A549 (cell line): ENCODE results near the gene CFL2. TPM values are rescaled to one million over a fixed set of nuclear protein-coding genes. Genes with fewer than 3 reads are reported as not detected.
A peak's percentile ranks its signal among the peaks of the same experiment; 100 is the strongest.

Experiments
- ATAC-seq, 2 experiments: fragments of 200-7000 bp in 1 of 2; fragments of >200 bp in 1 of 2; cut with Nextera tagmentation in 1 of 2; cut with Tn5 transposase in 1 of 2; 3 replicates each; pipeline versions ENCODE4 v1.8.0 to v1.9.1; 2018 to 2020; ENCODE audit warnings: mild to moderate bottlenecking in 1 of 2, moderate library complexity in 1 of 2
- CTCF ChIA-PET: fragments of 300-600 bp; sonication (Branson Sonifier 250); formaldehyde crosslinking; extraction: SDS; loops from one replicate; lab custom pipeline; 2021; ENCODE audit warnings: antibody characterized with exemption, inconsistent platforms; lab: Yijun Ruan, JAX
- POLR2A ChIA-PET: fragments of 350-600 bp; formaldehyde crosslinking; extraction: SDS; loops from one replicate; lab custom pipeline; 2021; ENCODE audit warnings: antibody characterized with exemption, inconsistent platforms; lab: Yijun Ruan, JAX
- DNase-seq, 2 experiments: peaks; one replicate each; pipeline versions ENCODE4 v3.0.0 to v3.0.0-alpha.2; 2011 to 2016; ENCODE audit warnings: low read depth in 1 of 2, low spot score in 1 of 2
- FAIRE-seq: peaks from 2 replicates; lab custom pipeline; 2011; peaks lifted over from hg19 to GRCh38; lab: Jason Lieb, UNC
- H3K27ac ChIP-seq, 2 experiments: fragments of >200 bp; sonication (Bioruptor Twin); formaldehyde crosslinking; 3 replicates each; pipeline ENCODE4 v1.5.1; 2016 to 2017
- H3K4me1 ChIP-seq: fragments of >200 bp; sonication (Bioruptor Twin); formaldehyde crosslinking; 3 replicates; pipeline ENCODE4 v1.6.1; 2016
- H3K4me2 ChIP-seq: fragments of >200 bp; sonication (Bioruptor Twin); formaldehyde crosslinking; 3 replicates; pipeline ENCODE4 v1.6.1; 2016
- H3K4me3 ChIP-seq: fragments of >200 bp; sonication (Bioruptor Twin); formaldehyde crosslinking; 3 replicates; pipeline ENCODE4 v1.5.1; 2016
- H3K9me3 ChIP-seq: fragments of >200 bp; sonication (Bioruptor Twin); formaldehyde crosslinking; 3 replicates; pipeline ENCODE4 v1.6.1; 2016
- CBX2 ChIP-seq: fragments of 200-600 bp; sonication (generic); IDR thresholded peaks from 2 replicates; pipeline ENCODE4 v1.6.1; 2016; ENCODE audit warnings: low read depth, mild to moderate bottlenecking, borderline replicate concordance
- CTCF ChIP-seq: fragments of >200 bp; sonication (Bioruptor Twin); formaldehyde crosslinking; IDR thresholded peaks from 3 replicates; pipeline ENCODE4 v1.5.1; 2016
- EHMT2 ChIP-seq: fragments of 200-600 bp; sonication (generic); IDR thresholded peaks from 2 replicates; pipeline ENCODE4 v1.6.1; 2016; ENCODE audit warnings: antibody characterized with exemption, low read depth, mild to moderate bottlenecking, moderate library complexity
- ESRRA ChIP-seq: fragments of 150-350 bp; IDR thresholded peaks from 2 replicates; pipeline ENCODE4 v1.6.1; 2014; ENCODE audit warnings: mild to moderate bottlenecking, low read length, borderline replicate concordance
- FOSB ChIP-seq: fragments of 250-450 bp; sonication (Bioruptor Pico); IDR thresholded peaks from 2 replicates; pipeline ENCODE4 v1.5.0; 2020; ENCODE audit warnings: mild to moderate bottlenecking, moderate library complexity
- HDAC2 ChIP-seq: fragments of 200-600 bp; sonication (generic); IDR thresholded peaks from 2 replicates; pipeline ENCODE4 v1.6.1; 2016
- HEYL ChIP-seq: fragments of 250-450 bp; sonication (Bioruptor Pico); IDR thresholded peaks from 2 replicates; pipeline ENCODE4 v1.8.0; 2021; ENCODE audit warnings: mild to moderate bottlenecking, moderate library complexity
- HOXB13 ChIP-seq: fragments of 250-450 bp; sonication (Bioruptor Pico); IDR thresholded peaks from 2 replicates; pipeline ENCODE4 v1.5.0; 2020; ENCODE audit warnings: low read depth, mild to moderate bottlenecking, moderate library complexity
- JUN ChIP-seq, 2 experiments: fragments of >200 bp; sonication (Bioruptor Twin); formaldehyde crosslinking; IDR thresholded peaks; 2 replicates in 1 of 2; 3 replicates in 1 of 2; pipeline ENCODE4 v1.6.1; 2016 to 2017
- KDM5A ChIP-seq: fragments of 200-600 bp; sonication (generic); IDR thresholded peaks from 2 replicates; pipeline ENCODE4 v1.6.1; 2016; ENCODE audit warnings: antibody characterized with exemption, mild to moderate bottlenecking
- MAFK ChIP-seq: fragments of 450-650 bp; IDR thresholded peaks from 2 replicates; pipeline ENCODE4 v1.6.1; 2014; ENCODE audit not compliant: partially characterized antibody
- MYC ChIP-seq: IDR thresholded peaks from 2 replicates; pipeline ENCODE4 v1.6.1; 2012; ENCODE audit warnings: mild to moderate bottlenecking, inconsistent platforms, low read length, improper control_type of control experiment, borderline replicate concordance
- NPAS2 ChIP-seq: fragments of 250-450 bp; sonication (Bioruptor Pico); IDR thresholded peaks from 2 replicates; pipeline ENCODE4 v1.8.0; 2022; ENCODE audit warnings: mild to moderate bottlenecking, moderate library complexity, borderline replicate concordance
- RCOR1 ChIP-seq: fragments of 150-350 bp; IDR thresholded peaks from 2 replicates; pipeline ENCODE4 v1.6.1; 2014; ENCODE audit warnings: antibody characterized with exemption, low read length, low read depth
- TP53 ChIP-seq: fragments of 250-450 bp; sonication (Bioruptor Pico); IDR thresholded peaks from 2 replicates; pipeline ENCODE4 v1.5.0; 2021; ENCODE audit warnings: mild to moderate bottlenecking, moderate library complexity
- ZC3H11A ChIP-seq: fragments of 450-650 bp; IDR thresholded peaks from 2 replicates; pipeline ENCODE4 v1.6.1; 2014; ENCODE audit warnings: antibody characterized with exemption, mild to moderate bottlenecking
- ZFP36 ChIP-seq: fragments of 450-650 bp; IDR thresholded peaks from 2 replicates; pipeline ENCODE4 v1.6.1; 2014; ENCODE audit warnings: borderline replicate concordance; ENCODE audit not compliant: partially characterized antibody
- ZNF302 ChIP-seq: fragments of 250-450 bp; sonication (Bioruptor Pico); IDR thresholded peaks from 2 replicates; pipeline ENCODE4 v1.9.0; 2021; ENCODE audit warnings: inconsistent platforms, mild to moderate bottlenecking, moderate library complexity
- ZSCAN20 ChIP-seq: fragments of 250-450 bp; sonication (Bioruptor Pico); IDR thresholded peaks from 2 replicates; pipeline ENCODE4 v1.8.0; 2022; ENCODE audit warnings: mild to moderate bottlenecking, moderate library complexity
- WGBS: methylation state at CpG from one replicate; pipeline ENCODE4 v1.1.6; 2017; ENCODE audit errors: missing lambda C conversion rate; 5-methylcytosine and 5-hydroxymethylcytosine counted together
- polyA plus RNA-seq, 4 experiments: library from polyadenylated mRNA; depleted of rRNA in 3 of 4; stranded (reverse); fragments of >200 nt; fragmentation: RNase III in 1 of 4; extraction: RNeasy Plus Mini Kit Qiagen cat#74134 plus additional on column Dnase treatment in 1 of 4; gene quantifications; 2 replicates in 3 of 4; 3 replicates in 1 of 4; pipeline ENCODE4 v1.2.3, GENCODE V29; 2011 to 2017
- TF ChIP-seq, protein P1 (sequence below): fragments of 450-650 bp; IDR thresholded peaks from 2 replicates; pipeline ENCODE4 v1.6.1; 2014; ENCODE audit warnings: antibody characterized with exemption
- TF ChIP-seq, protein P2 (sequence below): fragments of >200 bp; sonication (Bioruptor Twin); formaldehyde crosslinking; IDR thresholded peaks from 3 replicates; pipeline ENCODE4 v1.6.1; 2016
- TF ChIP-seq, protein P3 (sequence below): IDR thresholded peaks from 2 replicates; pipeline ENCODE4 v1.6.1; 2012
- TF ChIP-seq, protein P4 (sequence below): fragments of 250-450 bp; sonication (Bioruptor Pico); IDR thresholded peaks from 2 replicates; pipeline ENCODE4 v1.5.0; 2020; ENCODE audit warnings: low read depth, mild to moderate bottlenecking, moderate library complexity

Gene CFL2
- polyA plus RNA-seq, 2 of the 4 experiments (the other 2 are of a cell fraction) = 105 to 167 TPM

GRCh38 chr14:34671716-34672115 lies 42.7 kb downstream of the CFL2 start:
- CTCF ChIA-PET = interaction anchor here (0.6 to 8.0 kb wide), 22 partner anchors 9 to 311 kb away, joined by 3 to 120 read pairs (median 6); partner anchors contain the start of gene SRP54

DNA sequence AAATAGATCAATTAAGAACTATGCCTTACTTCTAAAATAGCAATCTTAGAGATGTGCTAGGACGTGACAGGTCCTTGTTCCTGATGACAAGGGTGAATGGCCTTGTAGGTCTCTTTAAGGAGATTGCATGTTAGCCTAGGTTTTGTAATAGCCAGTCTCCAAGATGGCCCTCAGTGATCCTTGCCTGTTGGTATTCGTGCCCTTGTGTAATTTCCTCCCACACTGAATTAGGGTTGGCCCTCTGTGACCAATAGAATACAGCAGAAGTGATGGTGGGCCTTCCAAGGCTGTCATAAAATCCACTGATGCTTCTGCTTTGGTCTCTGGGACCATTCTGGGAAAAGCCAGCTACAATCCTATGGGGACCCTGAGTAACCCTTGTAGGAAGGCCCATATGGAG lies 46.3 kb downstream of the CFL2 start:
- Histone ChIP-seq H3K27ac (peak overlapping the region in 1 of 2 experiments; percentile 17; a peak in 3 of 6 replicates), H3K4me2 (no peak overlapping the region), H3K4me1 (peaks cover 16% of the 10 kb centered on the region), H3K9me3 (no peaks in the 10 kb centered on the region), H3K4me3 (no peak overlapping the region)
- CTCF ChIA-PET = interaction anchor here (0.5 to 8.0 kb wide), 2 partner anchors 56 to 397 kb away, joined by 3 to 120 read pairs; no protein-coding TSS in a partner anchor
- DNase-seq (no peak), ATAC-seq (no peak), FAIRE-seq (no peak)
- POLR2A ChIA-PET = no interaction called here
- TF ChIP-seq TP53 (CRISPR knock-in tag) (no peak), FOSB (CRISPR knock-in tag) (no peak), HDAC2 (no peak), CTCF (no peak), MAFK (no peak), JUN (IDR thresholded peaks at IDR 0.05) (no peak), ZFP36 (no peak)
- TF ChIP-seq, protein P1, sequence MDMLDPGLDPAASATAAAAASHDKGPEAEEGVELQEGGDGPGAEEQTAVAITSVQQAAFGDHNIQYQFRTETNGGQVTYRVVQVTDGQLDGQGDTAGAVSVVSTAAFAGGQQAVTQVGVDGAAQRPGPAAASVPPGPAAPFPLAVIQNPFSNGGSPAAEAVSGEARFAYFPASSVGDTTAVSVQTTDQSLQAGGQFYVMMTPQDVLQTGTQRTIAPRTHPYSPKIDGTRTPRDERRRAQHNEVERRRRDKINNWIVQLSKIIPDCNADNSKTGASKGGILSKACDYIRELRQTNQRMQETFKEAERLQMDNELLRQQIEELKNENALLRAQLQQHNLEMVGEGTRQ = no peak
- 67% methylated on average over 2 of the region's 2 CpGs for WGBS

More at GRCh38 chr14:34671716-34672115, 42.7 kb downstream of the CFL2 start:
- ATAC-seq (no peak), FAIRE-seq (no peak), DNase-seq (no peak)
- Histone ChIP-seq H3K9me3 (no peaks in the 10 kb centered on the region), H3K4me1 (peaks cover 5% of the 10 kb centered on the region), H3K4me2 (no peak overlapping the region), H3K4me3 (no peak overlapping the region), H3K27ac (peak overlapping the region in 1 of 2 experiments; percentile 64; a peak in 3 of 6 replicates)
- TF ChIP-seq NPAS2 (CRISPR knock-in tag) (no peak), EHMT2 (no peak), HOXB13 (CRISPR knock-in tag) (no peak), ESRRA (no peak), MYC (no peak), ZNF302 (CRISPR knock-in tag) (no peak), HEYL (CRISPR knock-in tag) (no peak), KDM5A (no peak), CBX2 (no peak), RCOR1 (no peak), MAFK (no peak), JUN (IDR thresholded peaks at IDR 0.05) (no peak), ZSCAN20 (CRISPR knock-in tag) (no peak), ZC3H11A (no peak)
- TF ChIP-seq, protein P2, sequence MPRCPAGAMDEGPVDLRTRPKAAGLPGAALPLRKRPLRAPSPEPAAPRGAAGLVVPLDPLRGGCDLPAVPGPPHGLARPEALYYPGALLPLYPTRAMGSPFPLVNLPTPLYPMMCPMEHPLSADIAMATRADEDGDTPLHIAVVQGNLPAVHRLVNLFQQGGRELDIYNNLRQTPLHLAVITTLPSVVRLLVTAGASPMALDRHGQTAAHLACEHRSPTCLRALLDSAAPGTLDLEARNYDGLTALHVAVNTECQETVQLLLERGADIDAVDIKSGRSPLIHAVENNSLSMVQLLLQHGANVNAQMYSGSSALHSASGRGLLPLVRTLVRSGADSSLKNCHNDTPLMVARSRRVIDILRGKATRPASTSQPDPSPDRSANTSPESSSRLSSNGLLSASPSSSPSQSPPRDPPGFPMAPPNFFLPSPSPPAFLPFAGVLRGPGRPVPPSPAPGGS = no peak
- TF ChIP-seq, protein P3, sequence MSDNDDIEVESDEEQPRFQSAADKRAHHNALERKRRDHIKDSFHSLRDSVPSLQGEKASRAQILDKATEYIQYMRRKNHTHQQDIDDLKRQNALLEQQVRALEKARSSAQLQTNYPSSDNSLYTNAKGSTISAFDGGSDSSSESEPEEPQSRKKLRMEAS = no peak
- TF ChIP-seq, protein P4, sequence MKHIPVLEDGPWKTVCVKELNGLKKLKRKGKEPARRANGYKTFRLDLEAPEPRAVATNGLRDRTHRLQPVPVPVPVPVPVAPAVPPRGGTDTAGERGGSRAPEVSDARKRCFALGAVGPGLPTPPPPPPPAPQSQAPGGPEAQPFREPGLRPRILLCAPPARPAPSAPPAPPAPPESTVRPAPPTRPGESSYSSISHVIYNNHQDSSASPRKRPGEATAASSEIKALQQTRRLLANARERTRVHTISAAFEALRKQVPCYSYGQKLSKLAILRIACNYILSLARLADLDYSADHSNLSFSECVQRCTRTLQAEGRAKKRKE (CRISPR knock-in tag) = no peak
- 71% methylated on average over 6 of the region's 6 CpGs for WGBS
- POLR2A ChIA-PET = no interaction called here
